ENCODE data around the gene NAGPA. TPM values are rescaled to one million over a fixed set of nuclear protein-coding genes. Genes with fewer than 3 reads are reported as not detected.

Gene NAGPA
- 12.3 to 19.4 TPM (median 17.5 TPM) in 5 replicates for total RNA-seq (2022; extraction: Qiagen RNA extraction; ENCODE audit: low read depth)

DNA sequence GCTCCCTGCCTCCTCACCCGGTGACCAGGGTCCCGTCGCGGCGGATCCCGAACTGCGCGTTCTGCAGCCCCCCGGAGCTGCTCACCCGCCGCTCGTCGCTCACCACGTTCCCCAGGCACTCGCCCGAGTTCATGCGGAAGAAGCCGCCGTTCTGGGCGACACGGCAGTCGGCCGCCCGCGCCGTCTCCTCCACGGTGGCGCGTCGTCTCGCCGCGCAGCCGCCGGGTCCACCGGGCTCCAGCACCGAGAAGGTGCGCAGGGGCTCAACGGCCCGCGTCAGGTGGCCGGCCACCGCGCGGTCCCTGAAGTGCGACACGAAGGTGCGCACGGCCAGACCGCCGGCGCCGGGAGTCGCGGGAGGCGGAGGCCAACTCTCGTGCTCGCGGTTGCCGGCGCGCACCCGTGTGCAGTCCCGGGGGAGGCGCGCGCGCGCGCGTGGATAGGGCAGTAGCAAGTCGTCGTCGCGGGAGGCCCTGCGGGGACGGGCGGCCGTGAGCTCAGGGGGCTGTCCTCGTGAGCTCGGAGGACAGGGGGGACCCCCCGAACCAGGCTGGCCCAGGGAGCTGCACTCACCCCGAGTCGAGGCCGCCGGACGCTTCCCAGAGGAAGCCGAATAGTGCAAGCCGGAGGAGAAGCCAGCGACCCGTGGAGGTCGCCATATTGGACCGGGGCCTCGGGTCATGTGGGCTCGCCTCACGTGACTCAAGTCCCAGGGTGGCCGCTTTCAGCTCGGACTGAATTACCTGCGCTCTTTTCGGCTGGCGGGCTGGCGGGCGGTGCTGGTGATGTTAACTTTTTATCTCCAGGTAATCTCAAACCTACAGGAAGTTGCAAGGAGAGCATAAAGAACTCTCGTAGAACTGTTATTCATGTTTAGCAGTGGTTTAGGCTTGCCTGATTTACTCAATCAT is at the start of gene NAGPA:
NAGPA (minus strand) TSS at position 680 of the 911 bp plus-strand sequence; CDS start at position 659, 21 bp downstream.

GRCh38 chr16:5071681-5072333 is 38.1 kb upstream of the NAGPA start, which contains the start of gene ALG1:
ALG1 (plus strand) TSS chr16:5071843; CDS start chr16:5071850, 7 bp downstream.

GRCh38 chr16:5065813-5066212 is 32.1 kb upstream of the NAGPA start, which contains the start of gene C16orf89:
C16orf89 (minus strand) TSS chr16:5065956; CDS start chr16:5065908, 48 bp downstream.

Other genes starting within 250 kb of the NAGPA start
- not detected in 5 replicates for gene SEPTIN12, start 245.6 kb downstream of the NAGPA start, total RNA-seq (2022; extraction: Qiagen RNA extraction; ENCODE audit: low read depth)
- not detected in 5 replicates for gene SMIM22, start 238.6 kb downstream of the NAGPA start, total RNA-seq (2022; extraction: Qiagen RNA extraction; ENCODE audit: low read depth)
- 9.8 to 13.9 TPM (median 12.9 TPM) in 5 replicates for gene ROGDI, start 231.3 kb downstream of the NAGPA start, total RNA-seq (2022; extraction: Qiagen RNA extraction; ENCODE audit: low read depth)
- gene GLYR1, start 186.6 kb downstream of the NAGPA start, total RNA-seq (2022; extraction: Qiagen RNA extraction; ENCODE audit: low read depth), result 40.2 to 49.2 TPM (median 44.3 TPM) in 5 replicates
- gene UBN1, start 186.5 kb downstream of the NAGPA start, total RNA-seq (2022; extraction: Qiagen RNA extraction; ENCODE audit: low read depth), result 26.4 to 29.5 TPM (median 29.3 TPM) in 5 replicates
- gene PPL, start 96.8 kb downstream of the NAGPA start, total RNA-seq (2022; extraction: Qiagen RNA extraction; ENCODE audit: low read depth), result 2.4 to 2.5 TPM (median 2.4 TPM) in 5 replicates
- 0.02 to 0.12 TPM (median 0.04 TPM) in 4 of 5 replicates, not detected in the other for gene SEC14L5, start 75.6 kb downstream of the NAGPA start, total RNA-seq (2022; extraction: Qiagen RNA extraction; ENCODE audit: low read depth)
- not detected in 5 replicates for gene C16orf89, start 32.0 kb upstream of the NAGPA start, total RNA-seq (2022; extraction: Qiagen RNA extraction; ENCODE audit: low read depth)
- gene ALG1, start 37.9 kb upstream of the NAGPA start, total RNA-seq (2022; extraction: Qiagen RNA extraction; ENCODE audit: low read depth), result 30.8 to 39.6 TPM (median 37.7 TPM) in 5 replicates
- gene EEF2KMT, start 63.9 kb upstream of the NAGPA start, total RNA-seq (2022; extraction: Qiagen RNA extraction; ENCODE audit: low read depth), result 18.4 to 30.6 TPM (median 28.4 TPM) in 5 replicates

Data from A549 treated with CpdA at 1 μM for 4 hours (cell line).